ENCODE results near the gene CES4A. TPM values are rescaled to one million over a fixed set of nuclear protein-coding genes. Genes with fewer than 3 reads are reported as not detected.

The CES4A gene
- total RNA-seq, 1 experiment from 2014 or later, result 5.1 TPM

DNA sequence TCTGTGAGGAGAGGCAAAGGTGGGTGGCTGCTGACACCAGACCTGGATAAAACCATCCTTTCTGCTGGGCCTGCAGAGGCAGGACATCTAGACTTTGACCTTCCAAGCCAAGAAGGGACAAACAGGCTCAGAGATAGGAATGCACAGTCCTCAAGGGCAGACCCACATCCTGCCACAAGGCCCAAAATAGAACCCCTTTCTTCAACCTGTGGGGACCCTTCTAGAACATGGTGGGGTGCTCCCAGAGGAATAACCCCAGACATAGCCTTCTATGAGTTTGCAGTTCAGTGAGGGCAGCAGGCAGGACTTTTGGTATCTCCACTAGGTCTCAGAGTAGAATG is 36.8 kb downstream of the CES4A start:
- CTCF ChIA-PET, result interaction anchor here (0.6 kb wide), 1 partner anchor 422 kb away, joined by 3 read pairs; no protein-coding TSS in a partner anchor
- BruUV-seq (replicated peaks), result no TSS peak
- POLR2A ChIA-PET, result interaction anchor here (0.6 kb wide), 1 partner anchor 100 kb away, joined by 3 read pairs; no protein-coding TSS in a partner anchor
- DNase-seq (ENCODE audit: unreplicated experiment), result no peak
- no peaks in the 10 kb centered on the region for H3K36me3 Mint-ChIP-seq (ENCODE audit: insufficient read depth, unreplicated experiment)
- no peaks in the 10 kb centered on the region for H3K27me3 Mint-ChIP-seq (ENCODE audit: insufficient read depth, unreplicated experiment)
- no peak overlapping the region for H3K27ac Mint-ChIP-seq (ENCODE audit: low read depth, unreplicated experiment)
- H3K4me1 Mint-ChIP-seq (ENCODE audit: insufficient read depth, unreplicated experiment), result no peaks in the 10 kb centered on the region
- H3K9me3 Mint-ChIP-seq (ENCODE audit: unreplicated experiment), result no peaks in the 10 kb centered on the region
- H3K4me3 Mint-ChIP-seq (ENCODE audit: unreplicated experiment), result no peak overlapping the region
- intact Hi-C loops (cut with micrococcal nuclease), result no loop called here
- TF ChIP-seq CTCF (IDR thresholded peaks at IDR 0.05; ENCODE audit: unreplicated experiment), result no peak

- no peaks in the 10 kb centered on the region for H3K9me3 Mint-ChIP-seq (ENCODE audit: unreplicated experiment)
- BruUV-seq (replicated peaks), result no TSS peak
- no peak for DNase-seq (ENCODE audit: unreplicated experiment)
- intact Hi-C loops (cut with micrococcal nuclease), result no loop called here
- POLR2A ChIA-PET, result interaction anchor here (0.6 kb wide), 1 partner anchor 221 kb away, joined by 3 read pairs; no protein-coding TSS in a partner anchor
- no peaks in the 10 kb centered on the region for H3K27me3 Mint-ChIP-seq (ENCODE audit: insufficient read depth, unreplicated experiment)
- CTCF ChIA-PET, result interaction anchor here (0.6 to 1.1 kb wide), 3 partner anchors 8 to 48 kb away, joined by 3 read pairs; no protein-coding TSS in a partner anchor
- no peak overlapping the region for H3K4me3 Mint-ChIP-seq (ENCODE audit: unreplicated experiment)
- peaks cover 12% of the 10 kb centered on the region for H3K36me3 Mint-ChIP-seq (ENCODE audit: insufficient read depth, unreplicated experiment)
- no peak for TF ChIP-seq CTCF (IDR thresholded peaks at IDR 0.05; ENCODE audit: unreplicated experiment)
- H3K4me1 Mint-ChIP-seq (ENCODE audit: insufficient read depth, unreplicated experiment), result no peaks in the 10 kb centered on the region
- H3K27ac Mint-ChIP-seq (ENCODE audit: low read depth, unreplicated experiment), result no peak overlapping the region
These were observed 38.2 kb downstream of the CES4A start for GRCh38 chr16:67026570-67026969.

DNA sequence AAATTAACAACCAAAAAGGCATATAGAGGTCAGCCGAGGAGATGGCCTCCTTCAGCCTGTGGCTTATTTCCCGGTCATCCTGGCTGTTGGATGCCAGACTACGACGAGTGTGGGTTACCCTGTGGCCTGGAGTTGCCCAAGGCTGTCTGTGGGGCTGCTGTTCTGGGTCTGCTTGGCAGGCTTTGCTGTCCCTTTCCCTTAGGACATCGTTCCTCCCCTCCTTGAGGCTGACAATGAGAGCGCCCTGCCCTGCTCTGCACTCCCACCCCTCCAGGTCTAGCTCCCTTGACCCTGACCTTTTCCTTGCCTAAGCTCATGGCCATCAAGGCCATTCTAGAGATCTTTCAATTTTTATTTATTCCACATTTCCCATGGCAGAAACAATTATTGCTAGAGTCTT is 38.7 kb downstream of the CES4A start:
- Mint-ChIP-seq H3K36me3 (ENCODE audit: insufficient read depth, unreplicated experiment) (peaks cover 16% of the 10 kb centered on the region), H3K27me3 (ENCODE audit: insufficient read depth, unreplicated experiment) (no peaks in the 10 kb centered on the region), H3K4me3 (ENCODE audit: unreplicated experiment) (no peak overlapping the region), H3K27ac (ENCODE audit: low read depth, unreplicated experiment) (no peak overlapping the region), H3K4me1 (ENCODE audit: insufficient read depth, unreplicated experiment) (no peaks in the 10 kb centered on the region), H3K9me3 (ENCODE audit: unreplicated experiment) (no peaks in the 10 kb centered on the region)
- TF ChIP-seq CTCF (IDR thresholded peaks at IDR 0.05; ENCODE audit: unreplicated experiment), result no peak
- no TSS peak for BruUV-seq (replicated peaks)
- ChIA-PET POLR2A (no interaction called here), CTCF (interaction anchor here (0.6 to 1.1 kb wide), 4 partner anchors 9 to 357 kb away, joined by 3 to 4 read pairs (median 3); no protein-coding TSS in a partner anchor)
- intact Hi-C loops (cut with micrococcal nuclease), result no loop called here
- no peak for DNase-seq (ENCODE audit: unreplicated experiment)

GRCh38 chr16:67028167-67028695 is 39.8 kb downstream of the CES4A start:
- no peak for TF ChIP-seq CTCF (IDR thresholded peaks at IDR 0.05; ENCODE audit: unreplicated experiment)
- no peaks in the 10 kb centered on the region for H3K9me3 Mint-ChIP-seq (ENCODE audit: unreplicated experiment)
- BruUV-seq (replicated peaks), result TSS peak; percentile 90
- intact Hi-C loops (cut with micrococcal nuclease), result no loop called here
- no peak for DNase-seq (ENCODE audit: unreplicated experiment)
- H3K4me3 Mint-ChIP-seq (ENCODE audit: unreplicated experiment), result peak overlapping the region; percentile 76
- no peaks in the 10 kb centered on the region for H3K27me3 Mint-ChIP-seq (ENCODE audit: insufficient read depth, unreplicated experiment)
- CTCF ChIA-PET, result interaction anchor here (0.6 to 1.6 kb wide), 9 partner anchors 10 to 505 kb away, joined by 3 to 13 read pairs (median 3); no protein-coding TSS in a partner anchor
- H3K27ac Mint-ChIP-seq (ENCODE audit: low read depth, unreplicated experiment), result no peak overlapping the region
- peaks cover 17% of the 10 kb centered on the region for H3K36me3 Mint-ChIP-seq (ENCODE audit: insufficient read depth, unreplicated experiment)
- POLR2A ChIA-PET, result interaction anchor here (0.5 to 4.2 kb wide), 20 partner anchors 10 to 453 kb away, joined by 3 to 37 read pairs (median 3); partner anchors contain the start of genes ATP6V0D1, FBXL8 and PDP2
- H3K4me1 Mint-ChIP-seq (ENCODE audit: insufficient read depth, unreplicated experiment), result no peaks in the 10 kb centered on the region
